Measurements from ENCODE around the gene CXCR4.

DNA sequence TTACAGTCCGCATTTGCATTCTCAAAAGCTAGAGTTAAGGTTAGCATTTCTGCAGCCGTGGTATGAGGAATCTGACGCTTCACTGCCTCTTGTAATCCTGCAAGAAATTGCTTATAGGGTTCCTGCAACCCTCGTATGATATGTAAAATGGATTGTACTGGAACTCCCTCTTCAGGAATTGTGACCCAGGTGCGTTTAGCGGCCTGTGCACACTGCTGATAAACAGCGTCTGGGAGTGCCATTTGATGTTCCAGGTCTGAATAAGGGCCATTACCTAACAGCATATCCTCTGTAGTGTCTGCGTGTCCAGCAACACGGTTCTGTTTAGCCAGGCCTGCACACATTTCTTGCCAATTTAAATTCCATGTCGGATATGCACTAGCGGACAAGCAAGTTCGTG, 42.5 kb downstream of the CXCR4 start:
- TF ChIP-seq, protein P1, sequence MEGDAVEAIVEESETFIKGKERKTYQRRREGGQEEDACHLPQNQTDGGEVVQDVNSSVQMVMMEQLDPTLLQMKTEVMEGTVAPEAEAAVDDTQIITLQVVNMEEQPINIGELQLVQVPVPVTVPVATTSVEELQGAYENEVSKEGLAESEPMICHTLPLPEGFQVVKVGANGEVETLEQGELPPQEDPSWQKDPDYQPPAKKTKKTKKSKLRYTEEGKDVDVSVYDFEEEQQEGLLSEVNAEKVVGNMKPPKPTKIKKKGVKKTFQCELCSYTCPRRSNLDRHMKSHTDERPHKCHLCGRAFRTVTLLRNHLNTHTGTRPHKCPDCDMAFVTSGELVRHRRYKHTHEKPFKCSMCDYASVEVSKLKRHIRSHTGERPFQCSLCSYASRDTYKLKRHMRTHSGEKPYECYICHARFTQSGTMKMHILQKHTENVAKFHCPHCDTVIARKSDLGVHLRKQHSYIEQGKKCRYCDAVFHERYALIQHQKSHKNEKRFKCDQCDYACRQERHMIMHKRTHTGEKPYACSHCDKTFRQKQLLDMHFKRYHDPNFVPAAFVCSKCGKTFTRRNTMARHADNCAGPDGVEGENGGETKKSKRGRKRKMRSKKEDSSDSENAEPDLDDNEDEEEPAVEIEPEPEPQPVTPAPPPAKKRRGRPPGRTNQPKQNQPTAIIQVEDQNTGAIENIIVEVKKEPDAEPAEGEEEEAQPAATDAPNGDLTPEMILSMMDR (IDR thresholded peaks at IDR 0.05 in 2 of 3, conservative IDR thresholded peaks at IDR 0.05 in 1 of 3; ENCODE audit: control insufficient read depth in 2 of 3, extremely low read depth in 1 of 3, insufficient read depth in 1 of 3, low read depth in 3 of 3, low read length in 3 of 3), result no peak
- TF ChIP-seq NR2C1 (IDR thresholded peaks at IDR 0.05), result no peak
- TF ChIP-seq, protein P2, sequence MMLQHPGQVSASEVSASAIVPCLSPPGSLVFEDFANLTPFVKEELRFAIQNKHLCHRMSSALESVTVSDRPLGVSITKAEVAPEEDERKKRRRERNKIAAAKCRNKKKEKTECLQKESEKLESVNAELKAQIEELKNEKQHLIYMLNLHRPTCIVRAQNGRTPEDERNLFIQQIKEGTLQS (IDR thresholded peaks at IDR 0.05; ENCODE audit: borderline replicate concordance, extremely low read depth, low read depth, low read length), result no peak
- no peak for TF ChIP-seq RFX5 (IDR thresholded peaks at IDR 0.05; ENCODE audit: low read depth, low read length)

Data from GM12878 (cell line).